Measurements from ENCODE around the gene SLC34A1.
"Not testable (repeated sequence)": the region's sequence is repeated elsewhere in the genome, so short reads cannot be mapped to it uniquely, and the experiment has no call there.

Gene SLC34A1

GRCh38 chr5:177368869-177369644 is 15.2 kb upstream of the SLC34A1 start:
- DNase-seq (ENCODE audit: low read depth): no peak

GRCh38 chr5:177369645-177370440 is 14.4 kb upstream of the SLC34A1 start:
- DNase-seq (ENCODE audit: low read depth): no peak

DNA sequence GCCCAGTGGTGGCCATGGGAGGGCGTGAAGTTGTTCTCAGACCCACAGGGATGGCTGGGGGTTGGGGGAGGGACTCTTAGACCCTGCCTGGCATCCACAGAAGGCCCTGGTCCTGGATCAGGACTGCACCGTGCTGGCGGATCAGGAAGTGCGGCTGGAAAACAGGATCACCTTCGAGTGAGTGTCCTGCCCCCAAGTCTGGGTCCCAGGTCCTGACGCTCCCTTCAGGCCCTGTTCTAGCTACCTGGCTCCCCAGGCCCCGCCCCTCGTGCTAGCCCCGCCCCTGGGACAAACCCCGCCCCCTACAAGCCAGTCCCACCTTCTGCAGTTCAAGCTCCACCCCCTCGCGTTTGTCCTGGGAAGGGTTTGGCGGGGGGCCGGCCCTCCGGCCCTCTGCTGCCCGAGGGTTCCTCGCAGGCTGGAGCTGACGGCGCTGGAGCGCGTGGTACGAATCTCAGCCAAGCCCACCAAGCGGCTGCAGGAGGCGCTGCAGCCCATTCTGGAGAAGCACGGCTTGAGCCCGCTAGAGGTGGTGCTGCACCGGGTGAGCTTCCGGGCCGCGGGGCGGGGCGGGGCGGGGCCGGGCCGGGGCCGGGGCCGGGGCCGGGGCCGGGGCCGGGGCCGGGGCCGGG is 13.6 kb upstream of the SLC34A1 start:
- peak; percentile 65 for DNase-seq (ENCODE audit: low read depth)

GRCh38 chr5:177371120-177372033 is 12.9 kb upstream of the SLC34A1 start:
- no peak for DNase-seq (ENCODE audit: low read depth)

DNA sequence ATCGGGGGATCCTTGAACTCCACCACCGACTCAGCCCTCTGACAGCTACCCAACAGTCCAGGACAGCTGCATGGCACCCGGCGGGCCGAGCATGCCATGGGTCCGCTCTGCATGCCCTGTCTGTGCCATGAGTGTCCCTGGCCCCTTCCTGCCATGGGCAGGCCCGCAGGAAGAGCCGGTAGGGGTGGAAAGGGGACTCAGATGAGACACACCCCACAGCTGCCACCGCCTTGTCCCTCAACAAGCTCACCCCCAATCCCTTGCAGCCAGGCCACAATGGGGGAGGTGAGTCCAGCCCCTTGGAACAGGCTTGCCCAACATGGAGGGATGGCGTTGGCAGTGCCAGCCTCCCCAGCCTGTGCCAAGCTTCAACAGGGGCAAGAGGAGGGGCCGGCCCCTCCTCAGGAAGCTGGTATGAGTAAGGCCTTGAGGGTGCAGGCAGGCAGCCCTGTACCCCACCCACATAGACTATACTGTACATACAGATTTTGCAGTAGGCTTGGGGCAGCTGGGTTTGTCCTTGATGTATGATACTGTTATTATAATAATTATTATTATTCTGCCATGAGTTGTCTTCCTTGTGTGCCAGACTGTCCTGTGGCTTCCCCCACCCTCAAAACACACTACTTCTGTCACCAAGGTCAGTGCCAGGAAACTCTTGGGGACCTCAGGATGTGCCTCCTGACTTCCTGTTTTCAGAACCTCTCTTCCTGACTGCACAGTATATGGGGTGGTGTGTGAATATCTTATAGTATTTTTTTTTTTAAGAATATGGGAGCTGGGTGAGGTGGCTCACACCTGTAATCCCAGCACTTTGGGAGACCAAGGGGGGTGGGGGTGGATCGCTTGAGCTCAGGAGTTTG is 12.0 kb upstream of the SLC34A1 start:
- DNase-seq (ENCODE audit: low read depth): no peak

DNA sequence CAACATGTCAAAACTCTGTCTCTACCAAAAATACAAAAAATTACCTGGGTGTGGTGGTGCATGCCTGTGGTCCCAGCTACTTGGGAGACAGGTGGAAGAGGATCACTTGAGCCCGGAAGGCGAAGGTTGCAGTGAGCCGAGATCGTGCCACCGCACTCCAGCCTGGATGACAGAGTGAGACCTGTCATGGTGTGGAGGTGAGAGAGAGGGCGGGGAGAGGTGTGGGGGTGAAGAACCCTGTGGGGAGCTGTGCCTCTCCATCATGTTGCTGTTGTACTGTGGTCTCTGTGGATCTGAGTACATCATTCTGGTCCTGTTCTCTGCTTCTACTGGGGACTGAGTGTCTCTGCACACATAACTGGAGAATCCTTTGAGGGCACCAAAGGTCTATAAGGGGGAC is 11.3 kb upstream of the SLC34A1 start:
- no peak for DNase-seq (ENCODE audit: low read depth)

GRCh38 chr5:177373806-177374205 is 10.4 kb upstream of the SLC34A1 start:
- no peak for DNase-seq (ENCODE audit: low read depth)

DNA sequence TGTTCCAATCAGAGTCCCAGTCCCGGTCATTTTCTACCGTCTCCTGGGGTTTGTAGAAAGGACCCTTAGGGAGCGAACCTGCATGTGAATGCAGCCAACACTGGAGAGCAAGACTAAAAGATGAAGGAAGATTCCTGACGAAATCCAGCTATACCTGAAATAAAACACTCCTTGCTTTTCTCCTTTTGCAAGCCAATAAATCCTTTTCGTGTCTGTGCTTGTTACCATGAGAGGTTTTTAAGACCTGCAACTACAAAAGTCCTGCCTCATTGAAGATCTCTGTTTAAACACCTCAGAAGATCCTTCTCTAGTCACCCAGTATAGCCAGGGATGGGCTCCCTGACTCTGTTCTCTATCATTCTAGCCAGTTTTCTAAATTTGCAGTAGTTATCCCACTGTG is 10.0 kb upstream of the SLC34A1 start:
- DNase-seq (ENCODE audit: low read depth): no peak

DNA sequence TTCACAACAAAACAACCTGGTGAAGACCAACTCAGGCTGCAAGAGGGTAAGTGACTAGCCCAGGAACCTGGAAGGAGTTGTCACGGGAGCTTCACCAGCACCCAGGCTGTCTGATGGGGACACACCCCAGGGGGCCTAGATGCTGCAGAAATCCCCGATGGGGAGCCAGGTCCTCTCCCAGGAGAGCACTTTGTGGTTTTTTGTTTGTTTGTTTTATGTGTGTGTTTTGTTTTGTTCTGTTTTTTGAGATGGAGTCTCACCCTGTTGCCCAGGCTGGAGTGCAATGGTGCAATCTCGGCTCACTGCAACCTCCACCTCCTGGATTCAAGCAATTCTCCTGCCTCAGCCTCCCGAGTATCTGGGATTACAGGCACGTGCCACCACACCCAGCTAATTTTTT is 8.7 kb upstream of the SLC34A1 start:
- not testable (repeated sequence) for DNase-seq (ENCODE audit: low read depth)

DNA sequence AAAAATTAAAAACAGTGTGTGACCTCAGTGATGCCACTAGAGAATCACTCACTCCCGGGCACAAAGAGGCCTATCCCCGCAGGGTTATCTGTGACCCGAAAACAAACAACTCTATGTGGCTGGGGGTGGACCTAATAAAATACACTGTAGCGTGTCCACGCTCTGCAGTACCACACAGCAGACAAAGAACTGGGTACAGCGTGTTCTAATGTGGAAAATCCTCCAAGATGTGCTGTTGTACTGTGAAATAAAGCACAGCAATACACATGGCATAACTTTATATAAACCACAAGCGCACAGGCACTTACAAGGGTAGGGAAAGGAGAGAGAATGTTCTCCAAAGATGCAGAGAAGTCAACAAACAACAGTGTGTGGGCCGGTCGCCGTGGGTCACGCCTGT is 8.1 kb upstream of the SLC34A1 start:
- no peak for DNase-seq (ENCODE audit: low read depth)

GRCh38 chr5:177377851-177378776 is 6.1 kb upstream of the SLC34A1 start:
- DNase-seq (ENCODE audit: low read depth): no peak

DNA sequence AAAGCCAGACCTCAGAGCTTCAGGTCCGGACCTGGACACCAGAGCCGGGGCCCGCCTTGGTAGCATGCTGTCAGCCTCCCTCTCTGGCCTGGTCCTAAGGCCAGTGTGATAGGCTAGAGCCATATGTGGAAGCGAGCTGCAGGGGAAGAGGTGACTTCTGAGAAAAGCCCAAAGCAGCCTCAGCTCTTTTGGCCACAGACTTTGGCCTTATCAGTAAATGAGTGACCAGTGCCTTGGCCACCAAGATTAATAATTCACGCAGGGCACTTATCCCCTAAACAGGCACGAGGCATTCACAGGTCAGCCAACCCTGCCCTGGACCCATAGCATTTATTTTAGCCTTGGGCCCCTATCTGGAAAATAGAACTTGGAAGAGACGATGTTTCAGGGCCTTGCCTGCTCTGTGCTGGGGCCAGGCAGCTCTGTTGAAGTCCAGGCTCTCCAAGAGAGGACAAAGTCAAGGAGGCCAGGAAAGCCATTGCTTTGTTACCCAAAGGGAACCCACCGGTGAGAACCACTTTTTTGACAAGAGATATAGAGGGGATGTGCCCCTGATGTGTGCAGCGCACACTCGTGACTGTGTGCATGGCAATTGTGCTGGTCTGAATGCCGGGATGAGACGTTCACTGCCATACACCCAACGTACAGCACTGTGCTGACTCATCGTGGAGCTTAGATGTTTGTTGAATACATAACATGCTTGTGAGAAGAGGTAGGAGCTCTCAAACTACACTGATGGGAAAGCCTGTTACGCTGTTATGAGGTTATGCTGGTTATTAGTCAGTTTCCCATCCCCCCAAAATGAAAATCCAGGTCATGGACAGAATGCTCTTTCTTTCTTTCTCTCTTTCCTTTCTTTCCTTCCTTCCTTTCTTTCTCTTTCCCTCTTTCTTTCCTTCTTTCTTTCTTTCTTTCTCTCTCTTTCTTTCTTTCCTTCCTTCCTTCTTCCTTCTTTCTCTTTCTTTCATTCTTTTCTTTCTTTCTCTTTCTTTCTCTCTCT is 5.0 kb upstream of the SLC34A1 start:
- no peak for DNase-seq (ENCODE audit: low read depth)

DNA sequence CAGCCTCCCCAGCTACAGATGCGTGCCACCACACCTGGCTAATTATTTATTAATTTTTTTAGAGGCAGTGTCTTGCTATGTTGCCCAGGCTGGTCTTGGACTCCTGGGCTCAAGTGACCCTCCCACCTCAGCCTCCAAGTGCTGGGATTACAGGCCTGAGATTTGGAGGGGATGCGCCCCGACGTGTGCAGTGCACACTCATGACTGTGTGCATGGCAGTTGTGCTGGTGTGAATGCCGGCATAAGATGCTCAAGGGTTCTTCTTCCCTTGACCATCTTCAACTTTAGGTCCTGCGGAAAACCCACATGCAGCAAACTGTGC is 3.5 kb upstream of the SLC34A1 start:
- DNase-seq (ENCODE audit: low read depth): no peak

DNA sequence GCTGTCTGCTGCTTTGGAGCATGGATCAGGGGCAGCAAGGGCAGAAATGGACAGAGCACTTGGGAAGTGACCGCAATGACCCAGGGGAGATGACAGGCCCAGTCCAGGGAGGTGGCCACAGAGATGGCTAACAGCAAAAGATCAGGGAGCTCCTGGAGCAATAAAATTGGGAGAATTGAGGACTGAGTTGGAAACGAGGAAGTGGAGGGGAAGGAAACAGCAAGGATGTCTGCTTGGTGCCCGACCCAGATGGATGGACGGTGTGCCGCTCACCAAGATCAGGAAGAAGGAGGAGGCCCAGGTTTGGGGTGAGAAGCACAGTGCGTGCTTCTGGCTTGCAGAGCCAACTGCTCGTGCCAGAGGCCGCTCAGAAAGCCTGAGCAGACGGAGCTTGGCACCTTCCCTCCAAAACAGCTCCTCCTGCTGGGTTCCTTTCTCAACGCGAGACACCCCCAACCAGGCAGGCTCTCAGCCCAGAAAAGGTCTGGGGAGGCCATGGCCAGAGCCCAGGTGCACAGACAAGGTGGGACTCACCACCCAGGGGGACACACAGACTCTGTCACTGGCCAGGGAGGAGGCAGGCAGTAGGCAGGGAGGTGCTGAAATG is 1.7 kb upstream of the SLC34A1 start:
- DNase-seq (ENCODE audit: low read depth): no peak

- no peak for DNase-seq (ENCODE audit: low read depth)
These were observed 1.1 kb upstream of the SLC34A1 start for GRCh38 chr5:177383181-177383580.

DNA sequence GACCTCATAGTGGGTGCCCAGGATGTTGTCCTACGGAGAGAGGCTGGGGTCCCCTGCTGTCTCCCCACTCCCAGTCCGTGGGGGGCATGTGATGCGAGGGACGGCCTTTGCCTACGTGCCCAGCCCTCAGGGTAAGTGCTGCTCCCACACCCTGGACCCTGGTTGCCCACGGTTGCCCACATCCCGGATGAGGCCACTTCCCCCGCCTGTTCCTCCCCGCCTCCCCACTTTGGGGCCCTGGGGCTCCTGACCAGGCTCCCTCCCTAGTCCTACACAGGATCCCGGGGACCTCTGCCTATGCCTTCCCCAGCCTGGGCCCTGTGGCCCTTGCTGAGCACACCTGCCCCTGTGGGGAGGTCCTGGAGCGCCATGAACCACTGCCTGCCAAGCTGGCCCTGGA is 1.5 kb downstream of the SLC34A1 start:
- DNase-seq (ENCODE audit: low read depth): no peak

DNA sequence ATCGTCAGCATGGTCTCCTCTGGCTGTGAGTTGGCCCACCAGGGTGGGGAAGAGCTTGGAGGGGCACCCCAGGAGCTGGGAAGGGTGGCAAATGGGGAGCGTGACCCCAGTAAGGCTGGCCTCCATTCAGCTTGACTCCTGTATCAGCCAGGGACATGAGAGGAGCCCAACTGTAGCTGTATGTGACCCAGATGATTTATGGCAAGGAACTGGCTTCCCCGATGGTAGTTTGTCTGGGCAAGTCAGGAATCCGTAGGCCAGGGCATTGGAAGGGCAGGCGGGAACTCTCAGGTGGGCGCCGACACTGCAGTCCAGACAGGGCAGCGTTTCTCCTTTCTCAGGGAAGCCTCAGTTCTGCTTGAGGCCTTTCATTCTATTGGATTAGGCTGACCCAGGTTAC is 2.3 kb downstream of the SLC34A1 start:
- no peak for DNase-seq (ENCODE audit: low read depth)

DNA sequence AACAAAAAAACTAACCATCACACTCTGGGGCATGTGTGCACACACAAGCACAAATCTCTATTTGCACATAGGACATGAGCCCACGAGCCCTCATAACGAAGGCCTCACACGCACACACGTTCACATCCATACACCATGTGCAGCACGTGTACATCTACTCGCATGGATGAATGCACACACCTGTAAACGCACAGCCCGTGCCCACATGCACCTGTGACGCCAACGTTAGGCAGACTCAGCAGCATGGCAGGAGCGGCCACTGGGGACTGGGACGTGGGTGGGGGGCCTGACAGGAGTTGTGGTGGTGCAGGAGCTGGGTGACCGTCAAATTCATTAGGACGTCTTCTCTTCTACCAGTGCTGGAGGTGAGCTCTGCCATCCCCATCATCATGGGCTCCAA is 3.2 kb downstream of the SLC34A1 start:
- DNase-seq (ENCODE audit: low read depth): no peak

Data from activated T-cell treated with anti-CD3 and anti-CD28 coated beads for 48 hours (primary cell).